Small intestine (tissue), 7 donors: ENCODE results near the gene TSHZ1. TPM values are rescaled to one million over a fixed set of nuclear protein-coding genes. Genes with fewer than 3 reads are reported as not detected.

Experiments
- DNase-seq, 2 donors: peaks; one replicate each; pipeline versions ENCODE4 v3.0.0 to v3.0.0-alpha.2; 2013
- FAIRE-seq: peaks from 2 replicates; lab custom pipeline; 2012; peaks lifted over from hg19 to GRCh38; lab: Jason Lieb, UNC
- H3K27ac ChIP-seq, 3 donors: one replicate each; pipeline ENCODE4 v1.5.1; 2013; ENCODE audit warnings: low read length in 2 of 3, mild to moderate bottlenecking in 2 of 3, control low read depth in 1 of 3, inconsistent platforms in 1 of 3, low read depth in 1 of 3, moderate library complexity in 1 of 3
- H3K27me3 ChIP-seq, 3 donors: one replicate each; pipeline ENCODE4 v1.6.1; 2013; ENCODE audit warnings: low read length in 3 of 3, inconsistent platforms in 1 of 3; ENCODE audit not compliant: control insufficient read depth in 3 of 3, insufficient read depth in 3 of 3
- H3K36me3 ChIP-seq, 3 donors: one replicate each; pipeline ENCODE4 v1.6.1; 2013; ENCODE audit warnings: low read length in 3 of 3, inconsistent platforms in 1 of 3, low read depth in 1 of 3, mild to moderate bottlenecking in 1 of 3, moderate library complexity in 1 of 3; ENCODE audit not compliant: control insufficient read depth in 3 of 3, insufficient read depth in 2 of 3
- H3K4me1 ChIP-seq, 3 donors: one replicate each; pipeline ENCODE4 v1.6.1; 2013; ENCODE audit warnings: low read length in 2 of 3, inconsistent platforms in 1 of 3, low read depth in 1 of 3, mild to moderate bottlenecking in 1 of 3, moderate library complexity in 1 of 3; ENCODE audit not compliant: control insufficient read depth in 3 of 3, insufficient read depth in 2 of 3
- H3K4me3 ChIP-seq, 3 donors: one replicate each; pipeline ENCODE4 v1.5.1; 2013; ENCODE audit warnings: low read length in 3 of 3, control low read depth in 1 of 3, inconsistent platforms in 1 of 3, low read depth in 1 of 3, mild to moderate bottlenecking in 1 of 3, moderate library complexity in 1 of 3
- H3K9me3 ChIP-seq, 2 donors: one replicate each; pipeline ENCODE4 v1.6.1; 2013; ENCODE audit warnings: low read depth in 1 of 2, low read length in 1 of 2; ENCODE audit not compliant: control insufficient read depth in 2 of 2, insufficient read depth in 1 of 2
- WGBS, 3 donors: extraction: QIAGEN DNeasy Blood & Tissue Kit; methylation state at CpG; one replicate each; pipeline ENCODE4 v1.1.7; 2013; 5-methylcytosine and 5-hydroxymethylcytosine counted together
- polyA plus RNA-seq, 4 donors: library from polyadenylated mRNA; stranded (reverse) in 3 of 4; unstranded in 1 of 4; fragments of 200-250 nt in 3 of 4; fragments of 120-200 nt in 1 of 4; gene quantifications; one replicate each; pipeline versions ENCODE4 v1.2.1 to v1.2.3, GENCODE V29; 2013
- donor health status: healthy with polysubstance abuse.
- donor health status: control.
- donor health status: control.
- donor health status: Bipolar disorder and iron deficiency.
- donor health status: healthy.

The TSHZ1 gene
- polyA plus RNA-seq, 4 donors: 7.3 to 41.9 (median 10.3) TPM

DNA sequence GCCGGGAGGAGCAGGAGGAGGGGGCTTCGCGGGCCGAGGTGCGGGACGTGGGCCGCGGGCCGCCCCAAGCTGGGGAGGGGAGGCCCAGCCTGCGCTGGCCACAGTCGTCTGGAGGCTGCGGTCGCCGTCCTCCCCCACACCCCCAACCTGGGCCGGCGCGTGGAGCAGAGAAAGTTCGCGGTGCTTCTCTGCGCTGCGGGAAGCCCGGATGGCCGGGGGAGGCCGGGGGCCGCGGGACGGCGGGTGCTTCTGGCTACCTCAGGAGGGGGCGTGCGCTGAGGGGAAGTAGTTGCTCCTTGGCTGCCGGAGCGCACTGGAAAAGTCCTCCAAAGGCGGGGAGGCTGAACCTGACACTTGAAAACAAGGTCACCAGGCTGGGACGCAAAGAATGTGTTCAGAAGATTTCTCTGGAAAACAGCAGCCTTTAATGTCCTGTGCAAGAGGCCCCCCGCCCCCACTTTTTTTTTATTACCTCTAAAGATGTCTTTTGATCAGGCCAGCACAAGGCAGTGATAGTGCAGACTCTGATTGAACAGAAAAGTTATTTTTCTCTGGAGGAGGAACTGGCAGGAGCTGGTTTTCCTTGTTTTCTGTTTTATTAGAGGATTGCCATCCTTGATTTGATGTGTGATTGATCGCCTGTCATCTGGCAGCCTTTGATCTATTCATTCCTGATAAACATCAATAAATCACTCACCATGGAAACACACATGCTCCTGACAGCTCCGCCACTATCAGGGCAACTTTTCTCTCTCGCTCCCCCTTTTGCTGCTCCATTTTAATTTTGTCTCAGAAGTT lies 1.6 kb downstream of the TSHZ1 start:
- no peak for FAIRE-seq
- DNase-seq: peak; percentile 60 to 63
- H3K27ac ChIP-seq: peak overlapping the region; percentile 87 to 92 (median 90)
- no peaks in the 10 kb centered on the region for H3K27me3 ChIP-seq
- H3K4me3 ChIP-seq: peak overlapping the region; percentile 75 to 97 (median 96)
- no peaks in the 10 kb centered on the region for H3K9me3 ChIP-seq
- H3K4me1 ChIP-seq: peaks cover 10 to 42% (median 25%) of the 10 kb centered on the region in 3 donors
- peaks cover 0 to 2% (median 0%) of the 10 kb centered on the region in 3 donors for H3K36me3 ChIP-seq
- WGBS, 3 donors: 1 to 3% (median 3%) methylated on average over 27 to 38 of the region's 38 CpGs

DNA sequence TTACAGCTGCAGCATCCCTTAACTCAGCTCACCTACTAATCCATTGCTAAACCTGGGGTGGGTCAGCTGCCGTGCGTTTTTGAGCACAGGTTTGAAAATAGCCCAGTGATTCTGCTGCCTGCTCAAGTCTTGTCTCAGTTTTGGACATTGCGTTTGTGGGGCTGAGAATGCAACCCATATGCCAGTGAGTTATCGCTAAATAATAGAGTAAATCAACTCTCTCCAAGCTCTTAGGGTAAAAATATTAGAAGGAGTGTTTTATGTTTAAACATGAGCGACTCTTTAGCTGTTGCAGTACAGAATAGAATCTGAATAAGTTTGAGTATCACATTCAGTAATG lies 2.1 kb downstream of the TSHZ1 start:
- Histone ChIP-seq H3K27me3 (no peaks in the 10 kb centered on the region), H3K4me1 (peaks cover 12 to 46% (median 25%) of the 10 kb centered on the region in 3 donors), H3K36me3 (peaks cover 0 to 2% (median 0%) of the 10 kb centered on the region in 3 donors), H3K9me3 (no peaks in the 10 kb centered on the region), H3K4me3 (peak overlapping the region; percentile 20 to 97 (median 75)), H3K27ac (peak overlapping the region in 2 of 3 donors; percentile 87 to 92)
- DNase-seq (no peak), FAIRE-seq (no peak)
- WGBS, 3 donors: 28 to 47% (median 45%) methylated on average over 5 of the region's 5 CpGs

DNA sequence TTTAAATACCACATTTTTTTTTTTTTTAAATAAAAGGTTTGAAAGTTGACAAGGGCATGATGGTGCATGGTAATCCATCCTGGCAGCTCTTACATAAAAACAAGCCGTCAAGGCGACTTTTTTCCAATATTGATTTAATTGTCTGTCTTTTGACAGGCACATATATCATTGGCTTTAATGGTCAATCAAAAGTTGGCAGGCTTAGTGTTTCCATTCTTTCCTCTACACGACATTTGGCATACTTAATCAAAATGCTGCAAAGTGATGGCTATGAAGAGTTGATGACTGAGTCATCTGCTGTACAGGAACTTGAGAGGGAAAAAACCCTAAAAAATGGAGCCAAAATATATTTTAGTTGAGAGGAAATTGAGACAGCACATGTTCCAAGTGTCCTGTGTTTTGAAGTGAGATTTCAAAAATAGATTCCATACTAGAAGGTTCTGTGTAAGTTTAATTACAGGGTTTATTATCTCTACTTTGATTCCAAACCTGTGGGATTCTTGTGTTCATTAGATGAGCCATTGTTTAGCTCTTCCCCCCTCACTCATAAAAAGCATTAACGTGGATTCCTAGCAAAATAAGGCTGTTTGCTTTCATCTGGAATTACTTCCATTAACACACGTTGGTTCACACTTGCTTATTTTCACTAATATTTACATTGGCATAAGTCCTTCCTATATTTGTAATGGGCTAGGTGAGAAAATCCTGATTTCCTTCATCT lies 3.2 kb downstream of the TSHZ1 start:
- Histone ChIP-seq H3K4me3 (peak overlapping the region in 1 of 3 donors; percentile 75), H3K27ac (peak overlapping the region in 2 of 3 donors; percentile 20 to 92), H3K9me3 (no peaks in the 10 kb centered on the region), H3K27me3 (no peaks in the 10 kb centered on the region), H3K36me3 (peaks cover 0 to 2% (median 0%) of the 10 kb centered on the region in 3 donors), H3K4me1 (peaks cover 20 to 56% (median 25%) of the 10 kb centered on the region in 3 donors)
- DNase-seq (peak; percentile 28 to 65), FAIRE-seq (no peak)
- WGBS, 3 donors: 12 to 35% (median 28%) methylated on average over 5 of the region's 5 CpGs

DNA sequence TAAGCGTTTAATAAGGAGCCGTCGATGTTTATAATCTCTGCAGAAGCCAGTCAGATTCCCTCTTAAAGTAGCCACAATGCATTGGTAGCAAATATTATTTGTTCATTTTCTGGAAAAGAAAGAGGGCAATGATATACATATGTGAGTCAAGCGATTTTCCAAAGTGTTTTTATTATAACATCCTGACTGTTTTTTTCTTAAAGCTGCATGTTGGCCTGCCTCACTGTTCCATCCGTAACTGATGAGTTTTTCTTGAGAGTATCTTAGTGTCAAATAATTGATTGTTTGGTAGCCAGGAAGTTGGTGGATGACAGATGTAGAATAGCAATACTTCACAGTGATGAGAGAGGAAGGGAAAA lies 3.7 kb downstream of the TSHZ1 start:
- peak overlapping the region in 1 of 3 donors; percentile 1 for H3K4me3 ChIP-seq
- peak overlapping the region in 2 of 3 donors; percentile 92 for H3K27ac ChIP-seq
- no peak for FAIRE-seq
- DNase-seq: no peak
- H3K27me3 ChIP-seq: no peaks in the 10 kb centered on the region
- H3K36me3 ChIP-seq: peaks cover 0 to 2% (median 0%) of the 10 kb centered on the region in 3 donors
- WGBS, 3 donors: 22 to 46% (median 40%) methylated on average over 5 of the region's 5 CpGs
- H3K9me3 ChIP-seq: no peaks in the 10 kb centered on the region
- peaks cover 20 to 59% (median 25%) of the 10 kb centered on the region in 3 donors for H3K4me1 ChIP-seq

DNA sequence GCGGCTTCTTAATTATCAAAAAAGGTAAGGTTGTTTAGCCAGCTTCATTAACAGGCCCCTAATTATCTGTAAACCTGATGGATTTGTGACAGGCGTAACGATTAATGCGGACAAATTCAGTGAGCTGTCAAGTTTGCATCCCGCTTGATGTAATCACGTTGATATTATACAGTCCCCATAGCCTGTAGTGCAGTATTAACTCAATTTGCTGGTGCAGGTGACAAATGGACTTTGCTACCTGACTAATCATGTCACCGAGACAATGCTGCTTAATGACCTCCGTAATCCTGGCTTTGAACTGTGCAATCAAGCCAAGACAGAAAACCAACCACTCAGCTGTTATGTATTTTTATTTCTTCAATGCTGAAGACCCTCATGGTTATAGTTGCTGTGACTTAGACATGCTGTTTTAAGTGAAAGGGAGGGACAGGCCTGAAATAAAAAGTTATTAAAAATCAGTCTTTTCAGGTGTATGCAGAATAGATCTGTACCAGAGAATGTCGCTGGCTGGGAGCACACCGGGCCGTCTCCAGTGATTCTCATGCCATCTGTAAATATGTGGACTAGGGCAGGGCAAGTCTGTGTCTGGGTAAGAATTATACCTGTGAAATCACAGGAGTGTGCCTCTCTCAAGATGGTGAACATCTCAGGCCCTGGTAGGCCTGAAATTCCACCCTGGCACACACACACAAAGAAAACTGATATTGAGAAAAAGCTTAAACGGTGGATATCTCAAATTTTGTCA lies 4.3 kb downstream of the TSHZ1 start:
- peak; percentile 93 to 96 for DNase-seq
- Histone ChIP-seq H3K27me3 (no peaks in the 10 kb centered on the region), H3K9me3 (no peaks in the 10 kb centered on the region), H3K36me3 (peaks cover 0 to 2% (median 0%) of the 10 kb centered on the region in 3 donors), H3K27ac (peak overlapping the region; percentile 73 to 92 (median 92)), H3K4me1 (peaks cover 20 to 62% (median 26%) of the 10 kb centered on the region in 3 donors), H3K4me3 (peak overlapping the region in 1 of 3 donors; percentile 8)
- WGBS, 3 donors: 17 to 69% (median 40%) methylated on average over 12 of the region's 12 CpGs
- FAIRE-seq: no peak

DNA sequence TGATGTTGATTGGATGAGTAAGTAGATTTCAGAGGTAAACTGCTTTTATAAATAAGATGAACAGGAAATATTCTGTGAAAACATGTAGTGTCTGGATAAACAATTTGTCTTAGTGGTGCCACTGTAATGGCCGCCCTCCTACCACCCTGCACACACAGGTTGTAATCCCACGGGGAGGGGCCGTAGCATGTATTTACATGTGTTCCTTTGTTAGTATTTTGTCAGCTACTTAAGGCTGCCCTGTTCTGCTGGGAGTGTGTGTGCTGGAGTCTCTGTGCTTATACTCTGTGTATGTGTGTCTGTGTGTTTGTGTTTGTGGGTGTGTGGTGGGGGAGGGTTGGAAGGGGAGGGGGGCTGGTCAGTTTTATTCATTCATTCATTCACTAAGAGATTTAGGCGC lies 5.1 kb downstream of the TSHZ1 start:
- Histone ChIP-seq H3K36me3 (peaks cover 0 to 2% (median 0%) of the 10 kb centered on the region in 3 donors), H3K9me3 (no peaks in the 10 kb centered on the region), H3K4me1 (peaks cover 20 to 66% (median 27%) of the 10 kb centered on the region in 3 donors), H3K27me3 (no peaks in the 10 kb centered on the region), H3K4me3 (no peak overlapping the region), H3K27ac (peak overlapping the region; percentile 11 to 92 (median 92))
- 74 to 83% (median 76%) methylated on average over 4 of the region's 4 CpGs for WGBS, 3 donors
- FAIRE-seq (no peak), DNase-seq (no peak)

DNA sequence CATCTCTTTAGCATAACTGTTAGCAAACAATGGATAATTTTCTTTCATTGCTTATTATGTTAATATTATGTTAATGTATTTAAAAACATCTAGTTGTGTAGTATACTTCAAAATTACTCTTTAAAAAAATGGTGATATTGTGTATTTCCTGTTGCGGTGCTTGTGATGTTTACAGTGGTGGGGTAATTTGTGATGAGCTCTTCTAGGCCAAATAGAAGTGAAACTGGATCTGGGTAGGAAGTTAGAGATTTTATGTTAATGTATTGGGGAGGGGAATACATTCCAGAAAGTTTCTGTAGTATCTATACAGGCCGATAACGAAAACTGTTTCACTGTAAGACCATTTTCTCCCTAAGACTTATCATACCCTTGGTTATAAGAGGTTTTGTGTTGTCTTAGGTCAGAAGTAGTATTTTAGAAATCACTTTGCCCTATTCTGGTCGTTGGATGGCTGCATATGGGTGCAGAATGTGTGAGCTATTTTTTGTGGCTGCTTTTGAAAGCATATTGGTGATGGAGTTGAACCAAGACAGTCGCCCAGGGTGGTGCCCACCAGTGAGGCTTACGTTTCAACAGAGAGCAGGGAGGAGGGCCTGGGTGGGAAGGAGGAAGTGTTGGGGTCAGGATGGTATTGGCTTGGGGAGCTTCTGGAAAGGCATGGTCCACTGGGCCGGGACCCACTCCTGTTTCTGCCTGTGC lies 5.8 kb downstream of the TSHZ1 start:
- DNase-seq: peak; percentile 37 to 42
- peaks cover 20 to 72% (median 27%) of the 10 kb centered on the region in 3 donors for H3K4me1 ChIP-seq
- 43 to 47% (median 45%) methylated on average over 7 of the region's 7 CpGs for WGBS, 3 donors
- no peak overlapping the region for H3K4me3 ChIP-seq
- peaks cover 0 to 2% (median 0%) of the 10 kb centered on the region in 3 donors for H3K36me3 ChIP-seq
- no peaks in the 10 kb centered on the region for H3K9me3 ChIP-seq
- no peaks in the 10 kb centered on the region for H3K27me3 ChIP-seq
- peak; percentile 47 for FAIRE-seq
- peak overlapping the region; percentile 66 to 92 (median 91) for H3K27ac ChIP-seq
